GM12878 (cell line): Measurements from ENCODE around the gene RERE. TPM values are rescaled to one million over a fixed set of nuclear protein-coding genes. Genes with fewer than 3 reads are reported as not detected.
A peak's percentile ranks its signal among the peaks of the same experiment; 100 is the strongest.

ENCODE experiments used
- ATAC-seq: fragments of 200-7000 bp; cut with Tn5 transposase; 3 replicates; pipeline ENCODE4 v1.9.1; 2020; ENCODE audit warnings: mild to moderate bottlenecking, moderate library complexity
- BruUV-seq: library from RNA; stranded (reverse); fragments of 400-500 nt; replicated peaks from 2 replicates; lab custom pipeline; 2021; lab: Mats Ljungman, UMichigan
- CTCF ChIA-PET: fragments of 300-600 bp; sonication (Branson Sonifier 250); formaldehyde crosslinking; extraction: SDS; loops from one replicate; lab custom pipeline; 2021; ENCODE audit warnings: inconsistent platforms; lab: Yijun Ruan, JAX
- POLR2A ChIA-PET: fragments of 350-600 bp; formaldehyde crosslinking; extraction: SDS; loops from one replicate; lab custom pipeline; 2021; ENCODE audit warnings: inconsistent platforms; lab: Charles Lee
- RAD21 ChIA-PET: fragments of 300-600 bp; sonication (Branson Sonifier 250); formaldehyde crosslinking; loops from one replicate; lab custom pipeline; 2023; ENCODE audit warnings: antibody characterized with exemption; ENCODE audit not compliant: unreplicated experiment; lab: Charles Lee
- SMC1A ChIA-PET: fragments of 300-600 bp; sonication (Branson Sonifier 250); formaldehyde crosslinking; loops from one replicate; lab custom pipeline; 2023; ENCODE audit not compliant: unreplicated experiment, uncharacterized antibody; lab: Charles Lee
- DNase-seq: peaks from one replicate; pipeline ENCODE4 v3.0.0-alpha.2; 2011; ENCODE audit warnings: low read depth, low spot score
- FAIRE-seq: peaks from 3 replicates; lab custom pipeline; 2011; peaks lifted over from hg19 to GRCh38; lab: Jason Lieb, UNC
- H2AFZ ChIP-seq: 2 replicates; pipeline ENCODE4 v1.6.0; 2011; ENCODE audit warnings: low read depth, low read length, control low read depth; ENCODE audit not compliant: control insufficient read depth
- H3K27ac ChIP-seq: 2 replicates; pipeline ENCODE4 v1.5.1; 2011; ENCODE audit warnings: control low read depth; ENCODE audit not compliant: control insufficient read depth, insufficient read depth
- H3K27me3 ChIP-seq, 2 experiments: replicated peaks in 1 of 2; 2 replicates each; pipeline versions ENCODE4 v1.6.0 to v1.6.1; 2011; ENCODE audit warnings: low read length in 1 of 2; ENCODE audit not compliant: control insufficient read depth in 2 of 2, insufficient read depth in 2 of 2
- H3K36me3 ChIP-seq, 2 experiments: 2 replicates each; pipeline ENCODE4 v1.5.1; 2011; ENCODE audit warnings: low read length in 1 of 2; ENCODE audit not compliant: control insufficient read depth in 2 of 2, insufficient read depth in 2 of 2
- H3K4me1 ChIP-seq: 2 replicates; pipeline ENCODE4 v1.6.1; 2011; ENCODE audit warnings: mild to moderate bottlenecking, low read length, moderate library complexity, mixed read lengths; ENCODE audit not compliant: control insufficient read depth, insufficient read depth
- H3K4me2 ChIP-seq: 2 replicates; pipeline ENCODE4 v1.6.0; 2011; ENCODE audit warnings: control low read depth; ENCODE audit not compliant: control insufficient read depth, insufficient read depth
- H3K4me3 ChIP-seq: fragments of 200-600 bp; sonication (generic); 2 replicates; pipeline ENCODE4 v1.5.1; 2016
- H3K79me2 ChIP-seq: 2 replicates; pipeline ENCODE4 v1.6.0; 2011; ENCODE audit warnings: low read length; ENCODE audit not compliant: control insufficient read depth, insufficient read depth
- H3K9ac ChIP-seq: 2 replicates; pipeline ENCODE4 v1.8.0; 2011; ENCODE audit warnings: low read length, control low read depth, mixed read lengths; ENCODE audit not compliant: control insufficient read depth, insufficient read depth
- H3K9me3 ChIP-seq: replicated peaks from 3 replicates; pipeline ENCODE4 v1.5.1; 2011; ENCODE audit warnings: mild to moderate bottlenecking, low read length; ENCODE audit not compliant: control insufficient read depth, insufficient read depth
- H4K20me1 ChIP-seq: 2 replicates; pipeline ENCODE4 v1.6.0; 2011; ENCODE audit not compliant: control insufficient read depth, insufficient read depth
- CBX5 ChIP-seq: sonication (generic); IDR thresholded peaks from 2 replicates; pipeline ENCODE4 v1.6.1; 2016; ENCODE audit warnings: low read depth, moderate library complexity, mild to moderate bottlenecking, inconsistent platforms
- CEBPB ChIP-seq, 2 experiments: fragments of 150-350 bp in 1 of 2; IDR thresholded peaks; 2 replicates each; pipeline ENCODE4 v1.6.1; 2012 to 2014; ENCODE audit warnings: low read depth in 2 of 2, low read length in 2 of 2, borderline replicate concordance in 1 of 2, inconsistent platforms in 1 of 2
- HDAC6 ChIP-seq: fragments of 200-600 bp; sonication (generic); IDR thresholded peaks from one replicate; pipeline ENCODE4 v1.8.0; 2017; ENCODE audit warnings: antibody characterized with exemption; ENCODE audit not compliant: unreplicated experiment
- NRF1 ChIP-seq: conservative IDR thresholded peaks from 2 replicates; pipeline ENCODE4 v1.6.1; 2011; ENCODE audit warnings: mild to moderate bottlenecking, low read depth, low read length, improper control_type of control experiment
- POLR2A ChIP-seq: IDR thresholded peaks from 2 replicates; pipeline ENCODE4 v1.6.1; 2011; ENCODE audit warnings: low read depth, mild to moderate bottlenecking, low read length
- POLR2AphosphoS5 ChIP-seq: IDR thresholded peaks from 2 replicates; pipeline ENCODE4 v1.6.1; 2011; ENCODE audit warnings: mild to moderate bottlenecking, low read length, inconsistent platforms
- RUNX3 ChIP-seq: IDR thresholded peaks from 2 replicates; pipeline ENCODE4 v1.6.1; 2012; ENCODE audit warnings: low read length, inconsistent platforms
- SREBF2 ChIP-seq: IDR thresholded peaks from 2 replicates; pipeline ENCODE4 v1.6.1; 2012; ENCODE audit warnings: mild to moderate bottlenecking, low read length
- WRNIP1 ChIP-seq: IDR thresholded peaks from 2 replicates; pipeline ENCODE4 v1.6.1; 2011; ENCODE audit warnings: low read depth, low read length, improper control_type of control experiment, borderline replicate concordance
- ZNF274 ChIP-seq: IDR thresholded peaks from one replicate; pipeline ENCODE4 v1.8.0; 2011; ENCODE audit not compliant: insufficient read length, insufficient read depth
- WGBS: methylation state at CpG from one replicate; pipeline ENCODE4 v1.1.6; 2016; ENCODE audit warnings: low lambda C conversion rate; ENCODE audit not compliant: insufficient replicate concordance, insufficient coverage; ENCODE audit errors: missing lambda C conversion rate; 5-methylcytosine and 5-hydroxymethylcytosine counted together
- in situ Hi-C: fragments of 300-500 bp; cut with MboI; formaldehyde crosslinking; loops from 9 replicates; pipeline ENCODE4 v1.14.3; 2018; ENCODE audit warnings: mixed read lengths
- intact Hi-C: fragments of 100-400 bp; cut with micrococcal nuclease; formaldehyde crosslinking; loops from one replicate; pipeline ENCODE4 v1.14.2; 2022; ENCODE audit not compliant: unreplicated experiment
- polyA plus RNA-seq, 11 experiments: library from polyadenylated mRNA; depleted of rRNA in 4 of 11; unstranded in 6 of 11; stranded (reverse) in 5 of 11; fragments of >200 nt; fragmentation: Nextera tagmentation in 4 of 11; fragmentation: Illumina TruSeq in 1 of 11; extraction: Ambion mirVana in 4 of 11; extraction: Trizol in 1 of 11; gene quantifications; 1 replicate in 1 of 11; 2 replicates in 10 of 11; pipeline versions ENCODE4 v1.2.1 to v1.2.3, GENCODE V29; 2011 to 2016; ENCODE audit warnings: inconsistent platforms in 2 of 11, missing spikeins in 2 of 11, low read depth in 1 of 11
- total RNA-seq, 4 experiments: library from RNA; depleted of rRNA in 3 of 4; stranded (reverse); fragments of >200 nt in 3 of 4; fragmentation: Illumina TruSeq in 1 of 4; extraction: Trizol in 1 of 4; gene quantifications; 2 replicates each; pipeline versions ENCODE4 v1.2.1 to v1.2.3, GENCODE V29; 2013 to 2021
- TF ChIP-seq, protein P1 (sequence below): IDR thresholded peaks from 2 replicates; pipeline ENCODE4 v1.6.1; 2011; ENCODE audit warnings: borderline replicate concordance, low read depth, mild to moderate bottlenecking, moderate library complexity, mixed read lengths, low read length; ENCODE audit not compliant: insufficient read depth; ENCODE audit errors: extremely low read length
- TF ChIP-seq, protein P2 (sequence below): IDR thresholded peaks from 2 replicates; pipeline ENCODE4 v1.6.1; 2012; ENCODE audit warnings: improper control_type of control experiment, low read depth, low read length; ENCODE audit not compliant: insufficient replicate concordance

RERE gene
- total and polyA plus RNA-seq, 10 of the 15 experiments (the other 5 are each of a cell fraction or from before 2014, with no cell fraction given) = 5.2 to 60.5 (median 20.2) TPM

GRCh38 chr1:8520483-8520966, 296.9 kb downstream of the RERE start (continued):
- no peak for TF ChIP-seq POLR2AphosphoS5
- TF ChIP-seq RUNX3 = peak; percentile 59

DNA sequence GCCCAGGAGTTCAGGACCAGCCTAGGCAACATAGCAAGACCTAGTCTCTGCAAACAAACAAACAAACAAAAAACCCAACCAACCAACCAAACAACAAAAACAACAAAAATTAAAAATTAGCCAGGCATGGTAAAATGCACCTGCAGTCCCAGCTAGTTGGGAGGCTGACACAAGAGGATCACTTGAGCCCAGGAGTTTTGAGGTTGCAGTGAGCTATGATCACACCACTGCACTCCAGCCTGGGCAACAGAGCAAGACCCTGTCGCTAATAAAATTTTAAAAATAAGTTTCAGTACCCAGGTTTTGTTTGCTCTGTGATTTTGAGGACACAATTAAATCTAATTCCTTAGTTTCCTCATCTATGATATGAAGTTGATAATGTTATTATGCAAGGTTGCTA, 298.3 kb downstream of the RERE start:
- BruUV-seq = no TSS peak
- intact Hi-C loops = no loop called here
- FAIRE-seq = no peak
- H3K4me2 ChIP-seq = no peak overlapping the region
- CTCF ChIA-PET = interaction anchor here (1.7 kb wide), 1 partner anchor 208 kb away, joined by 4 read pairs; no protein-coding TSS in a partner anchor
- POLR2A ChIA-PET = no interaction called here
- peaks cover 20% of the 10 kb centered on the region for H3K4me1 ChIP-seq
- peaks cover 7% of the 10 kb centered on the region for H3K79me2 ChIP-seq
- RAD21 ChIA-PET = interaction anchor here (1.3 kb wide), 1 partner anchor 14 kb away, joined by 3 read pairs; no protein-coding TSS in a partner anchor
- H2AFZ ChIP-seq = no peak overlapping the region
- H4K20me1 ChIP-seq = no peaks in the 10 kb centered on the region
- no peak overlapping the region for H3K4me3 ChIP-seq
- in situ Hi-C loops = no loop called here
- no peak overlapping the region for H3K9ac ChIP-seq
- no peaks in the 10 kb centered on the region for H3K9me3 ChIP-seq
- no peaks in the 10 kb centered on the region for H3K27me3 ChIP-seq
- TF ChIP-seq WRNIP1 (no peak), NRF1 (no peak), CEBPB (IDR thresholded peaks at IDR 0.05; ENCODE audit: borderline replicate concordance in 1 of 2, low read depth in 2 of 2, low read length in 2 of 2) (no peak), CBX5 (no peak), SREBF2 (no peak), POLR2A (no peak), ZNF274 (no peak), HDAC6 (no peak)
- TF ChIP-seq, protein P1, sequence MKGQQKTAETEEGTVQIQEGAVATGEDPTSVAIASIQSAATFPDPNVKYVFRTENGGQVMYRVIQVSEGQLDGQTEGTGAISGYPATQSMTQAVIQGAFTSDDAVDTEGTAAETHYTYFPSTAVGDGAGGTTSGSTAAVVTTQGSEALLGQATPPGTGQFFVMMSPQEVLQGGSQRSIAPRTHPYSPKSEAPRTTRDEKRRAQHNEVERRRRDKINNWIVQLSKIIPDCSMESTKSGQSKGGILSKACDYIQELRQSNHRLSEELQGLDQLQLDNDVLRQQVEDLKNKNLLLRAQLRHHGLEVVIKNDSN = no peak
- TF ChIP-seq, protein P2, sequence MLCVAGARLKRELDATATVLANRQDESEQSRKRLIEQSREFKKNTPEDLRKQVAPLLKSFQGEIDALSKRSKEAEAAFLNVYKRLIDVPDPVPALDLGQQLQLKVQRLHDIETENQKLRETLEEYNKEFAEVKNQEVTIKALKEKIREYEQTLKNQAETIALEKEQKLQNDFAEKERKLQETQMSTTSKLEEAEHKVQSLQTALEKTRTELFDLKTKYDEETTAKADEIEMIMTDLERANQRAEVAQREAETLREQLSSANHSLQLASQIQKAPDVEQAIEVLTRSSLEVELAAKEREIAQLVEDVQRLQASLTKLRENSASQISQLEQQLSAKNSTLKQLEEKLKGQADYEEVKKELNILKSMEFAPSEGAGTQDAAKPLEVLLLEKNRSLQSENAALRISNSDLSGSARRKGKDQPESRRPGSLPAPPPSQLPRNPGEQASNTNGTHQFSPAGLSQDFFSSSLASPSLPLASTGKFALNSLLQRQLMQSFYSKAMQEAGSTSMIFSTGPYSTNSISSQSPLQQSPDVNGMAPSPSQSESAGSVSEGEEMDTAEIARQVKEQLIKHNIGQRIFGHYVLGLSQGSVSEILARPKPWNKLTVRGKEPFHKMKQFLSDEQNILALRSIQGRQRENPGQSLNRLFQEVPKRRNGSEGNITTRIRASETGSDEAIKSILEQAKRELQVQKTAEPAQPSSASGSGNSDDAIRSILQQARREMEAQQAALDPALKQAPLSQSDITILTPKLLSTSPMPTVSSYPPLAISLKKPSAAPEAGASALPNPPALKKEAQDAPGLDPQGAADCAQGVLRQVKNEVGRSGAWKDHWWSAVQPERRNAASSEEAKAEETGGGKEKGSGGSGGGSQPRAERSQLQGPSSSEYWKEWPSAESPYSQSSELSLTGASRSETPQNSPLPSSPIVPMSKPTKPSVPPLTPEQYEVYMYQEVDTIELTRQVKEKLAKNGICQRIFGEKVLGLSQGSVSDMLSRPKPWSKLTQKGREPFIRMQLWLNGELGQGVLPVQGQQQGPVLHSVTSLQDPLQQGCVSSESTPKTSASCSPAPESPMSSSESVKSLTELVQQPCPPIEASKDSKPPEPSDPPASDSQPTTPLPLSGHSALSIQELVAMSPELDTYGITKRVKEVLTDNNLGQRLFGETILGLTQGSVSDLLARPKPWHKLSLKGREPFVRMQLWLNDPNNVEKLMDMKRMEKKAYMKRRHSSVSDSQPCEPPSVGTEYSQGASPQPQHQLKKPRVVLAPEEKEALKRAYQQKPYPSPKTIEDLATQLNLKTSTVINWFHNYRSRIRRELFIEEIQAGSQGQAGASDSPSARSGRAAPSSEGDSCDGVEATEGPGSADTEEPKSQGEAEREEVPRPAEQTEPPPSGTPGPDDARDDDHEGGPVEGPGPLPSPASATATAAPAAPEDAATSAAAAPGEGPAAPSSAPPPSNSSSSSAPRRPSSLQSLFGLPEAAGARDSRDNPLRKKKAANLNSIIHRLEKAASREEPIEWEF = no peak
- no peak for ATAC-seq
- 5% methylated on average over 1 of the region's 1 CpG for WGBS
- H3K36me3 ChIP-seq = no peaks in the 10 kb centered on the region
- H3K27ac ChIP-seq = no peak overlapping the region
- DNase-seq = no peak
- SMC1A ChIA-PET = interaction anchor here (1.2 to 2.0 kb wide), 4 partner anchors 9 to 99 kb away, joined by 3 to 9 read pairs (median 4); no protein-coding TSS in a partner anchor
